K562 (cell line): ENCODE results near the gene PLCB4.

Source experiments
- MEIS2 ChIP-seq: fragments of 450-650 bp; IDR thresholded peaks from 2 replicates; pipeline ENCODE4 v1.6.1; 2014; ENCODE audit warnings: mild to moderate bottlenecking; ENCODE audit not compliant: partially characterized antibody
- ZNF77 ChIP-seq: fragments of 250-450 bp; sonication (Bioruptor Pico); IDR thresholded peaks from 2 replicates; pipeline ENCODE4 v1.5.0; 2020

DNA sequence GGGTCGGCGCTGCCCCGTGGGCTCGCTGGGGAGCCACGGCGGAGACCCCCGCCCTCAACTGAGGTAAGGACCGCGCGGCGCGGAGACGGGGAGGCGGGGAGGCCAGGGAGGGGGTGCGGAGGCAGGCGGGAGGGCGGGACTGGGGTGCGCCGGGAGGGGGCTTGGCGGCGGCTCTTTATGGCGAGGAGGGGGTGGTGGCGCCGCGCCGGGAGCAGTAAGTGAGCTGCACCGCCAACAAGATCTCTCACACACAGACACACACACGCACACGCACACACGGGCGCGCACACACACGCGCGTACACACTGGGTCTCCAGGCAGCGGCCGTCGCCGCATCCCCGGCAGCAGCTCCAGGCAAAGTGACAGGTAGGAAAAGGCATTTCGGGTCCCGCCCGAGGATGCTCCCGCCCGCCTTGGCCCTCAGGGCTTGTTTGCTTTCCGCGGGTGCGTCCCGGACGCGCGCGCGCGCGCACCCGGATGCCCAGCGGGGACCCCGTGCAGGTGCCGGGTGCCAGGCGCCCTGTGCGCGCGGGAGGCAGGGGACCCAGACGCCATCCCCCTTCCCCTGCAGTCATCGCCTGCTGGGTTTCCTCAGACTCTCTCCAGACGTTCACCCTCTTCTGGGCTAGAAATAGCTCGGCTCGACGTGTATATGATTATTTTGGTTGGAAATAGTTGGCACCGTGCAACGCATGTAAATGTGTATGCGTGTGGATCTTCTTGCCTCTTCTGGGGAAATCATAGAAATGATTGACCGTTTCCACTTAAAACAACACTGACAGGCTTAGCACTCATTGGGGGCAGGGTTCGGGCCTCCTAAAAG, at the start of gene PLCB4:
- TF ChIP-seq ZNF77 (CRISPR knock-in tag) = no peak
- no peak for TF ChIP-seq MEIS2
